Activated gamma-delta T cell (primary cell): Measurements from ENCODE around the gene SLC17A5.
"Not testable (repeated sequence)": the region's sequence is repeated elsewhere in the genome, so short reads cannot be mapped to it uniquely, and the experiment has no call there.

Experiments
- DNase-seq: peaks from one replicate; lab custom pipeline; 2025; lab: John Stamatoyannopoulos, UW

Gene SLC17A5

GRCh38 chr6:73665686-73666319 is 12.0 kb upstream of the SLC17A5 start:
- no peak for DNase-seq

- DNase-seq, result no peak
These were observed 10.9 kb upstream of the SLC17A5 start for GRCh38 chr6:73664701-73665100.

GRCh38 chr6:73657201-73657600 is 3.4 kb upstream of the SLC17A5 start:
- DNase-seq, result no peak

GRCh38 chr6:73656531-73657145 is 2.8 kb upstream of the SLC17A5 start:
- DNase-seq, result no peak

GRCh38 chr6:73655341-73655917 is 1.6 kb upstream of the SLC17A5 start:
- no peak for DNase-seq

GRCh38 chr6:73652637-73653570 is 888 bp downstream of the SLC17A5 start:
- no peak for DNase-seq

GRCh38 chr6:73649783-73650182 is 4.0 kb downstream of the SLC17A5 start:
- DNase-seq, result no peak

GRCh38 chr6:73648166-73648565 is 5.6 kb downstream of the SLC17A5 start:
- DNase-seq, result no peak

- DNase-seq, result no peak
These were observed 8.7 kb downstream of the SLC17A5 start for GRCh38 chr6:73644941-73645591.

GRCh38 chr6:73644030-73644429 is 9.8 kb downstream of the SLC17A5 start:
- no peak for DNase-seq

GRCh38 chr6:73642530-73642929 is 11.3 kb downstream of the SLC17A5 start:
- DNase-seq, result no peak

- DNase-seq, result no peak
These were observed 13.5 kb downstream of the SLC17A5 start for GRCh38 chr6:73640179-73640750.

- DNase-seq, result no peak
These were observed 14.8 kb downstream of the SLC17A5 start for GRCh38 chr6:73639040-73639439.

- DNase-seq, result no peak
These were observed 16.4 kb downstream of the SLC17A5 start for GRCh38 chr6:73637404-73637803.

- DNase-seq, result no peak
These were observed 17.7 kb downstream of the SLC17A5 start for GRCh38 chr6:73636048-73636447.

GRCh38 chr6:73632346-73632745 is 21.4 kb downstream of the SLC17A5 start:
- no peak for DNase-seq

- DNase-seq, result no peak
These were observed 21.9 kb downstream of the SLC17A5 start for GRCh38 chr6:73631849-73632248.

GRCh38 chr6:73630401-73630800 is 23.4 kb downstream of the SLC17A5 start:
- no peak for DNase-seq

GRCh38 chr6:73624896-73625295 is 28.9 kb downstream of the SLC17A5 start:
- no peak for DNase-seq

GRCh38 chr6:73623480-73623879 is 30.3 kb downstream of the SLC17A5 start:
- DNase-seq, result not testable (repeated sequence)

- not testable (repeated sequence) for DNase-seq
These were observed 35.7 kb downstream of the SLC17A5 start for GRCh38 chr6:73618082-73618481.

GRCh38 chr6:73614802-73615201 is 39.0 kb downstream of the SLC17A5 start:
- no peak for DNase-seq
